Activated CD8-positive, alpha-beta memory T cell treated with anti-CD3 and anti-CD28 coated beads, Interleukin-2, amount 50 U/mL, for 24 hours (primary cell): ENCODE results near the gene GRHPR.
"Not testable (repeated sequence)": the region's sequence is repeated elsewhere in the genome, so short reads cannot be mapped to it uniquely, and the experiment has no call there.

ENCODE experiments used
- DNase-seq: peaks from one replicate; pipeline ENCODE4 v3.0.0-alpha.2; 2020; ENCODE audit errors: extremely low read depth

The GRHPR gene

GRCh38 chr9:37447111-37447510 is 24.6 kb downstream of the GRHPR start:
- no peak for DNase-seq

- DNase-seq = no peak
These were observed 27.6 kb downstream of the GRHPR start for GRCh38 chr9:37449862-37450632.

DNA sequence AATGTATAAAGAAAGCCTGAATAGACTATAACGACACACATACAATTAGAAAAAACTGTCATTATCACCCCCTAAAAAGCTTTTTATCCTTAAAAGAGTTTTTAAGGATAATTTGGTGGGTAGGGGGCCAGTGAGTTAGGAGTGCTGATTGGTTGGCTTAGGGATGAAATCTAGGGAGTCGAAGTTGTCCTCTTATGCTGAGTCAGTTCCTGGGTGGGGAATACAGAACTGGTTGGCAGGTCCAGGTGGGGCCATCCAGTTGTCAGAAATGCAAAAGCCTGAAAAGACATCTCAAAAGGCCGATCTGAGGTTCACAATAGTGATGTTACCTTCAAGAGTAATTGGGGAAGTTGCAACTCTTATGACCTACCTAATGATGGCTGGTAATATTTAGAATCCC is 29.1 kb downstream of the GRHPR start:
- DNase-seq = no peak

- DNase-seq = no peak
These were observed 30.1 kb downstream of the GRHPR start for GRCh38 chr9:37452611-37453010.

GRCh38 chr9:37453827-37454226 is 31.3 kb downstream of the GRHPR start:
- no peak for DNase-seq

DNA sequence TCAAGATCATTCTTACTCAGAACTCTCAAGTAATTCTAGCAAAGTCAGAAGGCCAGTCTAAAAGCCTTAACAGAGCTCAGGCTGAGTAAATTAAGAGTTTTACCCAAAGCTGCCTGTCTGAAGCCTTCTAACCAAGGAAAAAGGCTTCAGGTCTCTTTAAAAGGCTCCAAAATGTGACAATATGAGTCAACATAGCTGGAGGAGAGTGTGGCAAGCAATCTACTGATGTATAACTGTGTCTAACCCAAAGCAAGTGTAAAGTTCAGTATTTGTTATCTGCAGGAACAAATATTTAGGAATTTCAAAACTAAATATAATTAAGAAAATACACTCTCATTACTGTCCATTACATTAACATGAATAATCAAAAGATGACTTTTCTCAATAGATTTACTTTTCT is 31.7 kb downstream of the GRHPR start:
- DNase-seq = no peak

DNA sequence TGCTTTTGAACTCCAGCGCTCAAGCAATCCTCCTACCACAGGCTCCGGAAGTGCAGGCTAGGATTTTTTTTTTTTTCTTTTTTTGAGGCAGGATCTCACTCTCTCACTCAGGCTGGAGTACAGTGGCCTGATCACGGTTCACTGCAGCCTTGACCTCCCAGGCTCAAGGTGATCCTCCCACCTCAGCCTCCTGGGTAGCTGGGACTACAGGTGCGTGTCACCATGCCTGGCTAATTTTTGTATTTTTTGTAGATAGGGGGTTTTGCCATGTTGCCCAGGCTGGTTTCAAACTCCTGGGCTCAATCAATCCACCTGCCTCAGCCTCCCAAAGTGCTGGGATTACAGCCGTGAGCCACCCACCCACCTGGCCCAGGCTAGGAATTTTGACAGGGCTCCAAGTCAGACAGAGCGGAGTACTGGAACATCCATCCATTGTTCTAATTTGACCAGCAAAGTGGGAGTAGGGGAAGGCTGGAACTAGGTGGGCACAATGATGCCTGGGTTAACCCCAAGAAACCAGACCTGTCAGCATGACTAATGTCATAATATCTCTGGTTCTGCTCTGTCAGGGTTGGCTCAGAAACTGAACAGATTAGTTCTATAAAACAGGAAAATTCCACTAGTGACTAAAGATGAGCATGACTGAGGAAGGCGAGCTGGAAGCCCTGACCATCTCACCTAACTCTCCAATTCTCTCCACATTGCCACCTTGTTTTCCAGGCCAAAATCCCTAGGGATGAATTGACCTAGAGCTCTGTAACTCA is 33.6 kb downstream of the GRHPR start:
- no peak for DNase-seq

- no peak for DNase-seq
These were observed 34.3 kb downstream of the GRHPR start for GRCh38 chr9:37456817-37457216.

DNA sequence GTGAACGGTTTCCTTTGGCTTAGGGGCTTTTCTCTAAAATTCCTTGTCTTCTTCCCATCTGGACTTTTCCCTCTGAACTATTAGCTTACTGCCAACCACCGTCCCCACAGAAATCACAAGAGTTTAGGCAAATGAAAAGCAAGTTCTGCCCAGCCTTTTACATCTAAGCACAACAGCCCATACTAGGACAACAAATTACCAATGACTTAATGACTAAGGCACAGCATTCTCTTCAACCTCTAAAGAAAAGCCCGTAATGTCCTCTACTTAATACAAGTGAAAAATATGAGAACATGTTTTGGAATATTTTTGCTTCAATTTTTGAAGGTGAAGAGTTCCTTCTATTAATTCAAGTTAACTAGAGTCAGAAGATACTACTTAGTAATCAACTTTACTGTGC is 41.5 kb downstream of the GRHPR start:
- no peak for DNase-seq

DNA sequence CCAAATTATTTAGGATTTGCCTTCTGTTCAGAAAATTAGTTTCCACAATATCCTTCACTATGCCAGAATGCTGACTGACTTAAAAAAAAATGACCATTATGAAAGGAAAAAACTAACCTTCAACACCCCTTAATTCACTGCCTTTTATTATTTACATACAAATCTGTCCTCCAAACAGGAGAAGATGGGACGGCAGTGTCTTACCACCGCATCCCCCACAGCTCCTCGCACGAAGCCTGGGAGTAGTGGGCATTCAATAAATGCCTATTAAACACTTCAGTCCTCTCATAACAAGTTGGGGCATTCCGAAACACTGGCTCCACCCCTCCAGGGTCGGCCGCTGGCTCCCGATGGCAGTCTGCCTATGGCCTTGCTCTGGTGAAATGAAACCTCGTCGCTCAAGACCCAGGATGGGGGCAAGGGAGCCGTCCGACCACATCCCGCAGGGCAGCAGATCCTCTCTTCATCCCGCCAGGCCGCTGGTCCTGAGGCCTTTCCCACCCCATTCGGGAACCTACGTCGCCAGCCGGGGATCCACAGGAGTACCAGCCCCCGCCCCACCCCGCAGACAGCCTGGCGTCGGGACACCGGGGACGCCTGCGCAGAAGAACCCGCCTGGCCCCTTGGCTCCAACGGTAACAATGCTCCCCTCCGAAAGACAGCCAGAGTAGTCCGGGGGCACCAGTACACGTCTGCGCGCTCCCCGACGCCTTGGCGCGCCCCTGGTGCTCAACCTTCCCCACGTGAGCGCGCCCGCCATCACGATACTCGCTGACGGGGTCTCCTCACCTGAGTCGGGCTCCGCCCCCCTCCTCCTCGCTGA is 42.1 kb downstream of the GRHPR start:
- DNase-seq = no peak

- DNase-seq = peak; percentile 98
These were observed 42.9 kb downstream of the GRHPR start, which contains the start of gene ZBTB5 for GRCh38 chr9:37465249-37466036. Gene ZBTB5 (minus strand): TSS chr9:37465450. CDS start chr9:37442551, 22,899 bp downstream.

GRCh38 chr9:37466037-37466709 is 43.7 kb downstream of the GRHPR start:
- no peak for DNase-seq

- DNase-seq = not testable (repeated sequence)
These were observed 45.0 kb downstream of the GRHPR start for GRCh38 chr9:37467530-37467929.

DNA sequence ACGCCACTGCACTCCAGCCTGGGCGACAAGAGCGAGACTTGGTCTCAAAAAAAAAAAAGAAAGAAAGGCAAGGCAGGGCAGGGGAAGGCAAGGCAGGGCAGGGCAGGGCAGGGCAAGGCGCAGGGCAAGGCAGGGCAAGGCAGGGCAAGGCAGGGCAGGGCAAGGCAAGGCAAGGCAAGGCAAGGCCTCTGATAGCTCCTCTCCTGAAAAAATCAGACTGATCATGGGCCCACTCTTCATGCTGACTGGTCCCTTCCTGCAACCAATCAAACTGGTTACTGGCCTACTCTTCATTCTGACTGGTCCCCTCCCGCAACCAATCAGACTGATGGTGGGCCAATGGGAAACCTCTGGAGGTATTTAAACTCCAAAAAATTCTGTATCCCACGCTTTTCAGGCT is 46.1 kb downstream of the GRHPR start:
- DNase-seq = no peak

- no peak for DNase-seq
These were observed 49.6 kb downstream of the GRHPR start for GRCh38 chr9:37471942-37472684.

- not testable (repeated sequence) for DNase-seq
These were observed 51.5 kb downstream of the GRHPR start for GRCh38 chr9:37473982-37474381.

DNA sequence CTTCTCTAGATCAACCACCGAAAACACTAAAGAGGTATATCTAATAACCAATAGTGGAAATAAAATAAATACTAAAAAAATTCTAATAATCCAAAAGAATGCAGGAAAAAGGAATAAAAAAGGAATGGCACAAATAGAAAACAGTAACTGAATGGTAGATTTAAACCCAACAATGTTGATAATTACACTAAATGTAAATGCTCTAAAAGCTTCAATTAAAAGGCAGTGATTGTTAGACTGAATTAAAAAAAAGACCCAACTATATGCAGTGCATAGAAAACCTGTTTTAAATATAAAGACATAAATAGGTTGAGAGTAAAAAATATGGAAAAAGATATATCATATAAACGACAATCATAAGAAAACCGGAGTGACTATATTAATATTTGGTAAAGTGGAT is 51.9 kb downstream of the GRHPR start:
- no peak for DNase-seq

GRCh38 chr9:37476930-37477329 is 54.4 kb downstream of the GRHPR start:
- no peak for DNase-seq

GRCh38 chr9:37477443-37477842 is 54.9 kb downstream of the GRHPR start:
- not testable (repeated sequence) for DNase-seq

GRCh38 chr9:37477987-37478619 is 55.6 kb downstream of the GRHPR start:
- not testable (repeated sequence) for DNase-seq
